GM21825 (cell line): ENCODE measurements around the gene QSOX2.
A peak's percentile ranks its signal among the peaks of the same experiment; 100 is the strongest.
"Not testable (repeated sequence)": the region's sequence is repeated elsewhere in the genome, so short reads cannot be mapped to it uniquely, and the experiment has no call there.

Source experiments
- ATAC-seq: cut with Tn5 transposase; IDR thresholded peaks from one replicate; pipeline ENCODE4 v1.9.1; 2021; ENCODE audit warnings: mild to moderate bottlenecking, moderate library complexity; ENCODE audit not compliant: unreplicated experiment

QSOX2 gene

DNA sequence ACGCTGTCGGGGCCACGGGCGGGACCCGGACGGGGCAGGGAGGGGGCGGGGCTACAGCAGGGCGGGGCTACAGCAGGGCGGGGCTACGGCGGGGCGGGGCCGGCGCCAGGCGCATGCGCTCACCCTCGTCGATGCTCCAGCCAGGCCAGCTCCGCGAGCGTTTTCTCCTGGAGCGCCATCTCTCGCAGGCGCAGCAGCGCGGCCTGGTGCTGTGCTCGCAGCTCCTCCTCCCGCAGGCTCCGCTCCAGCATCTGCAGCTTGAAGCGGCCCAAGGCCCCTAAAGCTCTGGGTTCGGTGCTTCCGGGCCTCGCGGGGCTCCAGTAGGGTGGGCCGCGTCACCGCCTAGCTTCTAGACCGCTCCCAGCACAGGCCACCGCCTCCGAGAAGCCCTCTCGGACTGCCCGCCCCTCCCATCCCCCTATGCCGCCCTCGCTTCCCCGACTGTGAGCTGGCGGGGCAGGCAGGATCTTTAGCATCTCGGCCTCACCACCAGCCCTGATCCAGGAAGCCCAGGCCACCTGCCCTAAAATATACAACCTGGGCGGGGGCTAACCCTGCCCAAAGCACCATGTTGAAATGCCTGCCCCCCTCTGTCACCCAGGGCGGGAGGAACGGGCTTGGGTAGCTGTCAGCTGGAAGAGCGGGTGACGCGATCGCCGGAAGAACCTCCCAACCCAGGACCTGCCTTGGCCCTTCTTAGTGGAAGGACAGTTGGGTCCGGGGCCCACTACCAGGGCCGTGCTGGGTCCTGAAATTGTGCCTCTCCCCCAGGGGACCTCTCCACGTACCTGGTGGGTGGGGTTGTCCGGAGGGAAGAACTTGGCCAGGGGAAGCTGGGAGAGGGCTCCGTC is 21.9 kb upstream of the QSOX2 start:
- ATAC-seq: peak; percentile 61

DNA sequence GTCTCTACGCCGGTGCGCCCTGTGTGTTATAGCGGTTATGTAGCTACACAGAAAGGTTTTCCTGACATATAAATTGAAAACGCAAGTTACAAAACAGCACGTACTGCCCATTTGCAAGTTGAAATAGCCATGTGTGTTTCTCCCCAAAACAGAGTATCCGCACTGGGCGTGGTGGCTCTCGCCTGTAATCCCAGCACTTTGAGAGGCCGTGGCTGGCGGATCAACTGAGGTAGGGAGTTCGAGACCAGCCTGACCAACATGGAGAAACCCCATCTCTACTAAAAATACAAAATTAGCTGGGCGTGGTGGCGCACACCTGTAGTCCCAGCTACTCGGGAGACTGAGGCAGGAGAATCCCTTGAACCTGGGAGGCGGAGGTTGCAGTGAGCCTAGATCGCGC is 21.0 kb upstream of the QSOX2 start:
- ATAC-seq: not testable (repeated sequence)

DNA sequence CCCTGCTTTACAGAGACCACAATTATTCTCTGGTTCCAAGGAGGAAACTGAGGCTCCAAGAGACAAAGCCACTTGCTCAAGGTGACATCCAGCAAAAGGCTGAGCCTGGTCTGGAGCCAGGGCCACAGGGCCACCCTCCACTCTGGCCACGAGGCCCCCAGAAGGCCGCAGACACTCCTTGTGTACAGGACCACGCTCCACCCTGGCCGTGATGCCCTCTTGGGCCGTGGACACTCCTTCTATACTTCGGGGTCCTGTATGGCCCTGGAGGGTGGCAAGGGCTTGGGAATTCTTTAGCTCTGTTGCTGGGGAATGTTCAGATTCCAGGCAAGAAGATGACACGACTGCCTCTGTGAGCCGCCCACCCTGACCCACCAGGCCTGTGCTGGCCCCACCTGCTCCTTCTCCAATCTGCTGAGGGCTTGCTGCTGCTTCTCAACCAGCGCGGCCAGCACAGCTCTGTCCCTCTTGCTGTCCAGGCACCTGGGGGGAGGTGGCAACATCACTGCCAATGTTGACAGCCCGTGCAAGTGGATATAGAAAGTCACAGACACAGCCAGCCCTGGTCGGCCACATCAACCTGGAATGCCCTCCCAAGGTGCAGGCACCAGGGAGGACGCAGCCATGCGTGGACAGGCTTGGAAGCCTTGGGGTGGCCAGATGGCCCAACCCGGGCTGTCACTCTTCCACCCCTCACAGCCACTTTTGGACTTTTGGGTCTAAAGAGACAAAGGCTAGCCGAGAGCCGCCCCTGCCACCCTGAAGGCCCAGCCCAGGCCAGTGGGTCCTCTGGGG is 20.1 kb upstream of the QSOX2 start:
- no peak for ATAC-seq

DNA sequence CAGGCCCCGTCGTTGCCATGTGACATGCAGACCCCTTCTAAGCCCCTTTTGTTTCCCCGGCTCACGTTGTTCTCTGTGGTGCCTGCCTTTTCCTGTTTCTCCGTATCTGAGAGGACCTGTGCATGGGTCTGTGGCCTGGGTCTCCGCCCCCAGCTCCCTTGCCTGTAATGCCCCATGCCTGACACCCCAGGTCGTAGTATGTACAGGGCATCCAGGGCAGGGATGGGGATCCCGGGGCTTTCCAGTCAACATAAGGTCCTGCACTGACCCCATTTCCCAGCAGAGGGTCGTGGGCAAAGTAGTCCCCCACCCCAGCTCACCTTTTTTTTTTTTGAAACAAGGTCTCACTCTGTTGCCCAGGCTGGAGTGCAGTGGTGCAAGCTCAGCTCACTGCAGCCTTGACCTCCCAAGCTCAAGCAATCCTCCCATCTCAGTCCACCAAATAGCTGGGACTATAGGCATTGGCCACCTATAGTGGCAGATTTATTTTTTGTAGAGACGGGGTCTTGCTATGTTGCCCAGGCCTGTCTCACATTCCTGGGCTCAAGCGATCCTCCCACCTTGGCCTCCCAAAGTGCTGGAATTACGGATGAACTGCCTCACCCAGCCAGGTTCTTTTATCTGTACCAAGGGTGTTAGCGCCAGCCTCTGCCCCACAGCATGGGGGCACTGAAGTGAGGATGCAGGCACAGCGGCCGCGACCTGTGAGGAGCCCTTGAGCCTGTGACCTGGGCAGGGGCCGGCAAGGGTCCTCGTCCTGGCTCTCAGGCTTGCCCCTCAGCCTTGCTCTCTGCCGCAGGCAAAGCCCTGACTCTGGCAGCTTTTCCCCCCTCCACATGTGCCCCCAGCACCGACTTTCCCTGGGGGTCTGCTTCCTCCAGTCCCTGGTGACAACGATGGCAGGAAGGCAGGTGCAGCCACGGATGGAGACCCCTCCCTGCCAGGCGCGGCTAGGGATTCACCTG is 19.1 kb upstream of the QSOX2 start:
- no peak for ATAC-seq

DNA sequence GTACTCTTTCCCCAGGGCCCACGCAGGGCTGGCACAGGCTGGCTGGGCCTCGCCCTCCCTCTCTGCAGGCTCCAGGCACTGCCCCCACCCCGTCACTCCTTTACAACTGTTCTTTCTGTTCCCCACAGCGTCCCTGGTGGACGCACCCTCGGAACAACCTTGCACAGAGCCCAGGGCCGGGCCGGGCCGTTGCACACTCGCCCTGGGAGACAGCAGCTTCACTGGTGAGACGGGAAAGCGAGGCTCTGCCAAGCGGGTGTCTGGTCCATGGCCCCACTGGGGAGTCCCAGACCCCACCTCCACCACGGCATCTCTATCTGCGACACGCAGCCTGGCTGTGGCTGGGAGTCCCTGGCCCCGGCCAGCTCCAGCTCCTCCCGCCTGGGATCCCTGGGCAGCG is 18.4 kb upstream of the QSOX2 start:
- no peak for ATAC-seq

DNA sequence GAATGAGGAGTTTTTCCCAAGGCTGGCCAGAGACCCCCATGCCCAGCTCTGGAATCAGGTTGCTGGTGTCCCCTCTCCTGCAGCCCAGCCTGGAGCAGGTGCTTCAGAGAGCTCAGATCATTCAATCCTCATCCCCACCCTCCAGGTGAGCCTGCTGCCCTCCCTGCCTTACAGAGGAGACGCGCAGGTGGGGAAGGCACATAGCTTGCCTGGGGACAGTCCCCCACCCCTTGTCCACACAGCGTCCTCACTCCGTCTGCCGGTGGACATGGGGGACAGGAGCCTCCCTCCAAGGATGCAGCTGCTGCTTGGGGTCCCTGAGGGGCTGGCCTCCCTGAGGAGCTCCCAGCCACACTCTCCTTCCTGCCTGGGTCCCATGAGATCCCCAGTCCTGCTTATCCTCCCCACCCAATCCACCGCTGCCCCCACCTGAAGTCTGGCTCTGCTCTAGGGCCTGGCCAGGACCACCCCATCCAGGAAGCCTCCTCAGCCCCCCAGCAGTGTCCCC is 17.1 kb upstream of the QSOX2 start:
- ATAC-seq: no peak

DNA sequence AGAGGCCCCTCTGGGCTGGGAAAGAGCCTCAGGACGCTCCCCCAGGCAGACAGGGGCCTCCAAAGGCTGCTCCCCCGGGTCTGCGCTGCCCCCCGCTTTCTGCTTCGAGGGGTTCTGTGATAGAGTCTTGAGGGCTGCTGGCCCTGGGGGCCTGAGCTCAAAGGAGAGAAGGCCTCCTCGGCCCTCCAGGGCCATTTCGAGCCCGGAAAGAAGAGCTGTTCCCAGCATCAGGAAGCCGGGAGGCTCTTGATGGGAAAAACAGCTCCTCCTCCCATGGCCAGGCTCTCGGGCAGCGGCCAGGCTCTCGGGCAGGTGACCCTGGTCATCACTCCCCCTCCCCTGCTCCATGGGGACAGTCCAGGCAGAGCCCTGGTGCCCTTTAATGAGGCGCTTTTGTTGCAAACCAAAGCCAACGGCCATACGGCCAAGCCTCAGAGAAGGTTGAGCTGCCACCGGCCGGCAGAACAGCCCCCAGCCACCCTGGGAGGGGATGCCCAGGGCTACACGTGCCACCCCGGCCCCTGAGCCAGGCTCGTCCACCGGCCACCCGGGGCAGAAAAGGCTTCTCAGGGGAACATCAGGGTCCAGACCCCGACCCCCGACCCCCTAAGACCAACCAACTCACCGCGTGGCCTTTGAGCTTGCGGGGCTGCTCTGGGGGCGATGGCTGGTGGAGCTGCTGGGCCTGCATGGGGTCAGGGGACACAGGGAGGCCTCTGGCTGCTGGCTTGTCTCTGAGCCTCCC is 16.2 kb upstream of the QSOX2 start:
- no peak for ATAC-seq

DNA sequence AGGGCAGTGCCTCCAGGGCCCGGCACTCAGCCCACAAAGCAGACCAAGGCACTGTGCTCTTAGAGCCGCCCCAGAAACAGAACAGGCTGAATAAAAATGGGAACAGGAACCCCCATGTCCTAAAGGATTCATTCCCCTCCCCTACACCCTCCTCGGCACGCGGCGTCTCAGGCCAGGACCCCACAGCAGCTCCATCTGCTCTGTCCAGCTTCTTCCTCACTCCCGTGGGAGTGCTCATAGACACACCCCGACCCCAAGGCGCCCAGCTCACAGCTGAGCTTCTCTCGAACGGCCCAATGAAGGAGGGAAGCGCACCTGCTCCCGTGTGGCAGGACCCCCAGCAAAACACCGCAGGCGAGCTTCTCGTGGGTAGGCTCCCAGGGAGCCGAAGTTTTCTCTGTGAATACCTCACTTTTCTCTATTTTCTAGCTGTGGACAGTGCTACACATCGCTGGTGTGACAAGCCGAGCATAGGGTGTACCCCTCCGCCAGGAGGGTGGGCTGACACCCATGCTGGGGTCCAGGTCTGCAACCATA is 15.4 kb upstream of the QSOX2 start:
- ATAC-seq: no peak

DNA sequence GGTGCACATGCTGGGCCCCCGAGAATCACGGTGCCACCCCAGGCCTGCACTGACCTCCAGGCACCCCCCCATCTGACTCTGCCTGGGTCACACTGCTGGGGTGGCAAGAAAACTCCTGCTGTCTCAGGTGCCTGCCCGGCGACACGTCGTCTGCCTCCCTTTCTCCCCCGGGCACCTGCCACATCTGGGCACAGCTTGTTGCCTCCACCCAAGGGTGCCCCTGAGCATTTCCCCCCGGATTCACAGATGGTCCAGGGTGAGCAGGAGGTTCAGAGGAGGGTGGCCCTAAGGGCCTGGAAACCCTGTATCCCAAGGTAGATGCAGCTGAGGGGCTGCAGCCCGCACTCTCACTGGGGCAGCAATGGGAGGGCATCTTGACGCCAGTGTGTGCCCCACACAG is 14.9 kb upstream of the QSOX2 start:
- no peak for ATAC-seq

DNA sequence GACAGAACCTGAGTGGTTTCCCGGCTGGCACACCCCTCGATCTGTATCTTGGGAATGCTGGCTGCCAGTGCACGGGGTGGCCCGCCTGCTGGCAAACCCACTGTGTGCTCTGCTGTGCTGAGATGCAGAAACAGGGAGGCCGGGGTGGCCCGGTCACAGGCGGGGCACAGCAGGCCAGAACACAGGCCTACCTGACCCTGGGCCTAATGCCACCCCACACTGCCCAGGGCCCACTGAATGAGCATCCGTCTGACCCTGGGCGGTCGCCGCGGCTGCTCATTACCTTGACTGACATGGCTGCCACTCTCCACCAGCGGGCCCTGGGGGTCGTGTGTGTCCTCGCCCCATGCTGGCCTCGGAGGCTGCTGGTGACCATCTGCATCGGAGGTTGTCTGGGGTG is 14.2 kb upstream of the QSOX2 start:
- no peak for ATAC-seq

DNA sequence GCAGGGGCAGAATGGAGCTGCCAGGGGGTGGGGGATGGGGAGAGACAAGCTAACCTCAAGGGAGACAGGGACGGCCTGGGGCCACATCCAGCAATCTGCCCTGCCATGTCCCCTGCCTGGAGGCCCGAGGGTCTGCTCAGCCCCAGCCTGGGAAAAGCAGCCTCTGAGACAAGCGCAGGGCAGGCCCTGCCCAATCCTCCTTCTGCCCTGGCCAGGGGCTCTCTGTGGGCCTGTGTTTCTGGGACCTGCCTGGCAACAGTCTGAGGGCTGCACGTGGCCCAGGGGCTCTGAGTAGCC is 13.9 kb upstream of the QSOX2 start:
- ATAC-seq: no peak

DNA sequence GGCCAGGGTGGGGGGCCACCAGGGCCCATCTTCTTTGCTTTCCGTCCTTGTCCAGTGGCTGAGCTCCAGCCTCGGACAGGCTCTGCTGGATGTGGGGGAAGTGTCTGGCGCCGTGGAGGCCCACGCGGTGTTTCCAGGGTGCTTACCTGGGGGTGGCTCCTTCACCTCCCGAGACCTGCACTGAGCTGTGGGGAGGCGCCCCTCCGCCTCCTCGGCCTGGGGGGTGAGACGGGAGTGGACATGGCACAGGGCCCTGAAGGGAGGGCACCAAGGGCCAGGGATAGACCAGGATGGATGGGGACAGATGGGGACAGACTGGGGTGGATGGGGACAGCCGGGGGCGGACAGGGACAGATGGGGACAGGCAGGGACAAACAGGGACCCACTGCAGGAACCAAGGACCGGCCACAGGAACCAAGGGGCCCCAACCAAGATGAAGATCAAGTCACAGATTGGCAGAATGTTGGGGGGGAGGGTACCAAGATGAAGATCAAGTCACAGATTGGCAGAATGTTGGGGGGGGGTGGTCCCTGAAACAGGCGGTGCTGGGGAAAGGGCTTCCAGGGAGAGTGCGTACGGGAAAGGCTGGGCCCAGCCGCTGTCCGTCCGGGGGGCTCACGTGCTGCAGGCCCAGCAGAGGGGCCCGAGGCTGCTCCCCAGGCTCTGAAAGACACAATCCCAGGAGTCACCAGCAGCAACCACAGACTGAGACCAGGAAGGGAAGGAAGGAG is 13.3 kb upstream of the QSOX2 start:
- ATAC-seq: no peak

DNA sequence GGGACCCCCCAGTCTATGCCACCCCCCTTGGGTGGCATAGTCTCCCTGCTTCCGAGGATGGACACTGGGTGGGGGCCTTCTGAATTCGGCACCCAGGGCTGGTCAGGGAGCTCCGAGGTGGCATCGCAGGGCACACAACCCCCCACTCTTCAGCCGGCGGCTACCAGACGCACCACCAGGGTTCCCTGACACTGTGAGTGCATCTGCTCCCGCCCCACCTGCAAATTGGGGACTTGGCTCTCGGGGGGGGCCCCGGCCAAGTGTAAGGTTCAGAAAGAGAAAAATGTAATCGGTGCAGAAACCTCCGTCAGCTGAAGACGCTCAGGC is 12.7 kb upstream of the QSOX2 start:
- no peak for ATAC-seq

DNA sequence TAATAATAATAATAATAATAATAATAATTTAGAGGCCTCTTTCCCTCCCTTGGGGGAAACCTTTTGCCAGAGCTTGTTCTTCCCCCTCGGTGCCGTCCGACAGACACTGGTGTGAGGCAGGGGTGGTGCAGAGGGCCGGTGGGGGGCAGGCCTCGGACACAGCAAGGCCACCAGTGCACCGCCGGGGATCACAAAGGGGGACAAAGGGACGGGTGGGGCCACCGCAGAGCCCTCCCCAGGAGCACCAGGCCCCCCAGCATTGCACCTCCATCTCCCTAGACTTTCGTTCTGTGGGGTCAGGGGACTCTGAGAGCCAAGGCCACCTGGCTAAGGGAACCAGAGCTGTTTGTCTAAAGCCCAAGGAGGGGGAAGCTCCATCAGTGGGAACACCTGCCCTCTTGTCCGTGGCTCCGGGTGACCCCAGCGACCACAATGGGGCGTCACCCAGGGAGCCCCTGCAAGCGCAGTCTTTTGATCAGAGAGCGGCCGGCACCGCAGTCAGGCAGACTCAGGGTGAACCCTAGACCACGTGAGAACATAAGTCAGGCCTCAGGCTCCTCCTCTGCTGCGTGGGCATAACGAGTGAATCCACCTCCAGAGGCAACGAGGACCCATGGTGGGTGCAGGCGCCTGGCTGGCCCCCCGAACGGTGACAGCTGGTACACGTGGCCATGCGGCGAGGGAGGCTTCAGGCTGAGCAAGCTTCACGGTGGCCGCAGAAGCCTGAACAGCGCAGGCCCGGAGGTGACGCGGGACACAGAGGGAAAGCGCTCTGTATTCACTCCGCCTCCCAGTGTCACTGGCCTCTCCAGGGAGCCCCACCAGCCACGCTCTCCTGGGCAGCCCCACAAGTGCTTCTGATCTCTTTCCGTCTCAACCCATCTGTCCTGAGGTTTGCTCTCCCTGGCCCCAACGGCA is 12.0 kb upstream of the QSOX2 start:
- no peak for ATAC-seq

DNA sequence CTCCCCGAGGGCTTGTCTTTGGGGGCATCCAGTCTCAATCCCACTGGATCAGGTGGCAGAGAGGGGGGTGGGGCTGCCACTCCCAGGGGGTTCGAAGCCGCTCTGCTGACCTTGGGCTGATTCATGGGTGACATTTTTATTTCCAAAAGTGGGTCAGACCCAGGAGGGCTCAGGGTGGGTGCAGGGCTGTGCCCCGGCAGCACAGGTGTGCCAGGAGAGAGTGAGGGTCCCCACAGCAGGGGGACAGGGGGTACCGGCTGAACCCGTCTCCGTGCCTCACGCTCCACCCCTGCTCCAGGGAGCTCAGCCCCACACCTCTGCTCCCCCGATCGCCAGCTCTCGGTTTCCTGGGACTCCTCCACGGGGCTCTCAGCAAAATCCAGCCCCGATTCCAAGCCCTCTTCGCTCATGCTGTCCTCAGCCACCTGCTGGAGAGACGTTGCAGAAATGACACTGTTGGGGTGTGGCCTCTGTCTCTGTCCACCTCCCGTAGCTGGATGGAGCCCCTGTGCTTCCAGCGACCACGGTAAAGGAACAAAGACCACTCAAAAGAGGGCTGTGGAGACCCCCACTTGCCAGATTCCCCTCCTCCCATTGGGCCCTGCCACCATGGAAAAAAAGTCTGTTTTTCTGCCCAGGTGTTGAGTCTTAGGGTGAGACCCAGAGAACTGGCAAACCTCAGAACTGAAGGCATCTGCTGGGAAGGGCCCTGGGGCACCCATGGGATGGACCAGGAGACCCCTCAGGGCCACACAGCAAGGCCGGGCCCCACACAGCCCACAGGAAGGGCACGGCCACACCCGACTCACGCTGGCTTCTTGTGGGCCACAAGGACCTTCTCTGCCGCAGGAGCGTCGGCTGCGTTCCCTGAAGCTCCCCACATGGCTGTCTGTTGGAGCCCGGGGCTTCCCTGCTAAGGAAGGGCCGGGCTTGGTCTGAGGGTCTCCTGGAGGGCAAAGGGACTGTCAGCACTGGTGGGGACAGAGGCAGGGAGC is 10.6 kb upstream of the QSOX2 start:
- no peak for ATAC-seq

DNA sequence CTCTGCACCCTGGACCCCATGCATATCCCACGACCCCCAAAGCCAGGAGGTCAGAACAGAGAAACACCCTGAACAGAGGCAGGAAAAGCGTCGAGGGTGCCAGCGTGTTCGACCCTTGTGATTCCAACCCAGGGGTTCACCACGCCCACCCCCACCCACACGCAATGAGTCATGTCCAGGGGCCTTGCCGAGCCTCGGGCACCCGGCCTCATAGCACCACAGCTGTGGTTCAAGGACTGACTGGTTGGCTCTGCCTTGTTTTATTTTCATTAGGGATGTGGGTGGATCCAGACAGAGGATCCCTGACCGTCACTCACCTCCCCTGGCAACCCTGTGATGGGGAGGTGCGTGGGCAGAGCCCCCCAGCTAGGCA is 9.5 kb upstream of the QSOX2 start:
- no peak for ATAC-seq

DNA sequence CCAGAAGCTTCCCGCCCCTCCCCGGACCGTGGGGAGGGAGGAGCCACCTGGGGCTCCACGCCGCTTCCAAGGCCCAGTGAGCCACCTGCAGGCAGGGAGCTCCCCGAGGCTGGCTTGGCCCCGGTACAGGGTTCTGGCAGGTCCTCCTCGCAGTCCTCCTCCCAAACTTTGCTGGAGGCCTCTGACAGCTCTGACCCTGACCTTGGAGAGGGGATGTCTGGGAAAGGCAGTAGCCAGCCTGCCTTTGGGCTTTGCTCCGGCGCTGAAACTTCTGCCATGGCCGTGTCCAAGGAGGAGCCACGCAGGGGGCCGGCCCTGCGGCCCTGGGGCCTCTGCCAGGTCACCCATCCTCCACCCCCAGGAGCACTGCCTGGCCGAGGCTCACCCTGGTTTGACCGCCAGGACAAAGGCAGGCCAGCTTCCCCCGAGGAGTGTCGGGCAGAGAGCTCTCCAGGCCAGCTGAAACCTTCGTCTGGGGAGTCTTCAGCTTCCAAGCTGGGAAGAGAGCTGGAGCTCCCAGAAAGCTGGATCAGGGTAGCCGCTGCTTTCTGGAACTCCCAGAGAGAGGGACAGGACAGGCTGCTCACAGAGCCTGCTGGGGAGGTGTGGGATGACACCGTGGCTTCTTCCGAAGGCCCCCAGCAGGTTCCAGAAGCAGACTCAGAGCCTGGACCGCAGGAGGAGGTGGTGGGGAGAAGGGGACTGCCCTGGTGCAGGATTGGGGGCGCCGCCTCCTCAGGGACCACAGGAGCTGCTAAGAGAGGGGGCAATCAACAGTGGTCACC is 9.0 kb upstream of the QSOX2 start:
- ATAC-seq: no peak
